CD4-positive, alpha-beta T cell (primary cell): ENCODE data around the gene HINFP. TPM values are rescaled to one million over a fixed set of nuclear protein-coding genes. Genes with fewer than 3 reads are reported as not detected.
A peak's percentile ranks its signal among the peaks of the same experiment; 100 is the strongest.

ENCODE experiments used
- ATAC-seq: fragments of 200-7000 bp; cut with Tn5 transposase; one replicate; pipeline ENCODE4 v1.10.0; 2022; ENCODE audit warnings: mild to moderate bottlenecking; ENCODE audit not compliant: poor library complexity
- CTCF ChIA-PET: fragments of 350-600 bp; sonication (Branson Sonifier 250); formaldehyde crosslinking; loops from one replicate; lab custom pipeline; 2021; ENCODE audit warnings: antibody characterized with exemption, inconsistent platforms; lab: Charles Lee
- POLR2A ChIA-PET: fragments of 350-600 bp; sonication (Branson Sonifier 250); formaldehyde crosslinking; loops from one replicate; lab custom pipeline; 2021; ENCODE audit warnings: antibody characterized with exemption, inconsistent platforms; lab: Charles Lee
- DNase-seq, 14 experiments: peaks; one replicate each; pipeline ENCODE4 v3.0.0-alpha.2; 2013 to 2020; ENCODE audit warnings: mixed read lengths in 2 of 14
- H3K27ac ChIP-seq, 2 donors: one replicate each; pipeline versions ENCODE4 v1.5.1 to v1.7.0; 2013; ENCODE audit warnings: low read length in 2 of 2, low read depth in 1 of 2, mild to moderate bottlenecking in 1 of 2
- H3K27me3 ChIP-seq, 2 experiments: 1 replicate in 1 of 2; 2 replicates in 1 of 2; pipeline versions ENCODE4 v1.6.1 to v1.7.0; 2013; ENCODE audit warnings: low read length in 2 of 2, control low read depth in 1 of 2, mild to moderate bottlenecking in 1 of 2, moderate library complexity in 1 of 2; ENCODE audit not compliant: insufficient read depth in 2 of 2, control insufficient read depth in 1 of 2
- H3K36me3 ChIP-seq: one replicate; pipeline ENCODE4 v1.6.1; 2013; ENCODE audit warnings: low read length, control low read depth; ENCODE audit not compliant: insufficient read depth
- H3K4me1 ChIP-seq: one replicate; pipeline ENCODE4 v1.6.1; 2013; ENCODE audit warnings: low read length, control low read depth; ENCODE audit not compliant: insufficient read depth
- H3K4me3 ChIP-seq: one replicate; pipeline ENCODE4 v1.5.1; 2013; ENCODE audit warnings: mild to moderate bottlenecking, low read length, moderate library complexity
- H3K9me3 ChIP-seq, 2 experiments: 1 replicate in 1 of 2; 2 replicates in 1 of 2; pipeline versions ENCODE4 v1.6.1 to v1.7.0; 2013; ENCODE audit warnings: low read length in 2 of 2, mild to moderate bottlenecking in 2 of 2, control low read depth in 1 of 2, moderate library complexity in 1 of 2; ENCODE audit not compliant: control insufficient read depth in 1 of 2, insufficient read depth in 1 of 2
- H3K27ac Mint-ChIP-seq: one replicate; pipeline ENCODE4 v1.8.0; 2020; ENCODE audit warnings: mixed read lengths
- H3K27me3 Mint-ChIP-seq: one replicate; pipeline ENCODE4 v1.8.0; 2021; ENCODE audit warnings: mixed read lengths
- H3K36me3 Mint-ChIP-seq: one replicate; pipeline ENCODE4 v1.8.0; 2021; ENCODE audit warnings: low read depth, mixed read lengths
- H3K4me1 Mint-ChIP-seq: one replicate; pipeline ENCODE4 v1.8.0; 2021; ENCODE audit warnings: low read depth, mixed read lengths
- H3K4me3 Mint-ChIP-seq: one replicate; pipeline ENCODE4 v1.8.0; 2020; ENCODE audit warnings: mild to moderate bottlenecking, mixed read lengths
- H3K9me3 Mint-ChIP-seq: one replicate; pipeline ENCODE4 v1.8.0; 2020; ENCODE audit warnings: mixed read lengths
- CTCF ChIP-seq: fragments of 200-600 bp; IDR thresholded peaks from one replicate; pipeline ENCODE4 v1.8.0; 2022; ENCODE audit warnings: antibody characterized with exemption, mild to moderate bottlenecking
- intact Hi-C, 2 experiments: fragments of 100-400 bp; cut with DNase I in 1 of 2; cut with micrococcal nuclease in 1 of 2; formaldehyde crosslinking; loops; one replicate each; pipeline versions ENCODE4 v1.15.1 to v1.9.0; 2023 to 2025; cut with DNase I, micrococcal nuclease
- total RNA-seq, 174 experiments: library from RNA in 2 of 174; stranded (reverse) in 2 of 174; gene quantifications; one replicate each; pipeline ENCODE4 v1.2.3 and lab custom pipeline; 2021 to 2026

HINFP gene
- total RNA-seq, 2 experiments from 2014 or later: 17.6 to 20.5 TPM

- Histone ChIP-seq H3K9me3 (no peaks in the 10 kb centered on the region), H3K4me1 (peaks cover 27% of the 10 kb centered on the region), H3K27ac (peak overlapping the region; percentile 58 to 75), H3K36me3 (peaks cover 28% of the 10 kb centered on the region), H3K4me3 (peak overlapping the region; percentile 92), H3K27me3 (no peaks in the 10 kb centered on the region)
- ChIA-PET POLR2A (interaction anchor here (0.7 to 4.3 kb wide), 12 partner anchors 10 to 331 kb away, joined by 3 to 59 read pairs (median 14); partner anchors contain the start of genes C2CD2L, CBL, DDX6 and DPAGT1), CTCF (interaction anchor here (0.6 to 1.5 kb wide), 3 partner anchors 47 to 1015 kb away, joined by 3 to 4 read pairs (median 3); no protein-coding TSS in a partner anchor)
- intact Hi-C loops: loop anchor here (1.0 to 5.0 kb wide), 7 partner anchors 13 to 54 kb away; partner anchors contain the start of genes VPS11 (in 2 of the 2) and NLRX1 (in 1 of the 2)
- Mint-ChIP-seq H3K4me3 (peak overlapping the region; percentile 91), H3K27me3 (no peaks in the 10 kb centered on the region), H3K9me3 (no peaks in the 10 kb centered on the region), H3K36me3 (peaks cover 37% of the 10 kb centered on the region), H3K27ac (peak overlapping the region; percentile 85), H3K4me1 (peaks cover 49% of the 10 kb centered on the region)
- DNase-seq (no peak), ATAC-seq (no peak)
- no peak for TF ChIP-seq CTCF
Observed at GRCh38 chr11:119121811-119122124, 388 bp downstream of the HINFP start.

GRCh38 chr11:119125821-119126220 is 4.4 kb downstream of the HINFP start:
- no peaks in the 10 kb centered on the region for H3K9me3 Mint-ChIP-seq
- H3K27ac Mint-ChIP-seq: no peak overlapping the region
- peaks cover 44% of the 10 kb centered on the region for H3K4me1 Mint-ChIP-seq
- no peaks in the 10 kb centered on the region for H3K27me3 ChIP-seq
- peaks cover 65% of the 10 kb centered on the region for H3K36me3 Mint-ChIP-seq
- peaks cover 22% of the 10 kb centered on the region for H3K4me1 ChIP-seq
- TF ChIP-seq CTCF: no peak
- ATAC-seq (no peak), DNase-seq (no peak)
- no peaks in the 10 kb centered on the region for H3K27me3 Mint-ChIP-seq
- no peak overlapping the region for H3K4me3 ChIP-seq
- H3K4me3 Mint-ChIP-seq: no peak overlapping the region
- intact Hi-C loops: no loop called here
- ChIA-PET CTCF (no interaction called here), POLR2A (interaction anchor here (0.7 to 1.6 kb wide), 2 partner anchors 10 to 31 kb away, joined by 3 to 5 read pairs; a partner anchor contains a TSS)
- H3K36me3 ChIP-seq: peaks cover 48% of the 10 kb centered on the region
- H3K9me3 ChIP-seq: no peaks in the 10 kb centered on the region
- H3K27ac ChIP-seq: no peak overlapping the region

GRCh38 chr11:119126675-119127268 is 5.4 kb downstream of the HINFP start:
- intact Hi-C loops: no loop called here
- Mint-ChIP-seq H3K27ac (peak overlapping the region; percentile 72), H3K9me3 (no peaks in the 10 kb centered on the region), H3K27me3 (no peaks in the 10 kb centered on the region), H3K4me1 (peaks cover 34% of the 10 kb centered on the region), H3K4me3 (no peak overlapping the region), H3K36me3 (peaks cover 67% of the 10 kb centered on the region)
- DNase-seq: no peak
- Histone ChIP-seq H3K27me3 (no peaks in the 10 kb centered on the region), H3K36me3 (peaks cover 58% of the 10 kb centered on the region), H3K9me3 (no peaks in the 10 kb centered on the region), H3K4me3 (no peak overlapping the region), H3K27ac (no peak overlapping the region), H3K4me1 (peaks cover 18% of the 10 kb centered on the region)
- ChIA-PET POLR2A (interaction anchor here (0.7 to 1.6 kb wide), 2 partner anchors 11 to 32 kb away, joined by 3 to 5 read pairs; a partner anchor contains a TSS), CTCF (interaction anchor here (0.7 kb wide), 1 partner anchor 157 kb away, joined by 3 read pairs; no protein-coding TSS in a partner anchor)
- no peak for ATAC-seq
- TF ChIP-seq CTCF: no peak
